NCI-H510A treated with DMSO at 0.1 percent for 48 hours (cell line): ENCODE results near the gene PJA2.

Experiments
- DNase-seq: peaks from one replicate; lab custom pipeline; 2025; lab: John Stamatoyannopoulos, UW

Gene PJA2

DNA sequence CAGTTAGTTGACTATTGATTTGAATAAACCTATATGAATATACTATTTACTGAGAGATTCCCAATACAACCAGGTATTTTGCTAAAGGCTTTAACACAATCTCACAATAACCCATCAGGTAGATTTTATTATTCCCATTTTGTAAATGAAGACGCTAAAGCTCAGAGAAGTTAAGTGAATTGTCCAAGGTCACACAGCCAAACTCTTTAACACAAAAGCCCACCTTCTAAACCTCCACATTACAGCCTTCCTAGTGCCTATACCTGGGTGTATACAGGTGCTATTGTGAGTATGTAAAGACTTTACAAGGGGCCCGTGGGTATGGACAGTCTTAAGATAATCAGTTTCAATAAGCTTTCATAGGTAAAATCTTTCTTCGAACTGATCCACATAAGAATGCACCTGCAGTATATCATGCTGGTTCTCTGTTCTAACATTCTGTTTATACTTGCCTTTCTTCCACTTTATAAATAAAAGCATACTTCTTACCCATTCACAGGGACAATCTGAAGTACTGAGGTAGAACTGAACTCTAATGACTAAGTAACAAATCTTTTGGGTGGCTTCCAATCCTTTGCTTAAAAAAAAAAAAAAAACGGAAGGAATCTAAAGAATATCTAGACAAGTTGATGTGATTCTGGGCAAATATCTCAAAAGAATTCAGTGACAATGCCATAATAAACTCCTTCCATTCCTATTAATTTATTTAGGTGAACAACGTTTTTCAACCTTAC lies 59.1 kb downstream of the PJA2 start:
- no peak for DNase-seq

- no peak for DNase-seq
These were observed 60.4 kb downstream of the PJA2 start for GRCh38 chr5:109349388-109349787.

DNA sequence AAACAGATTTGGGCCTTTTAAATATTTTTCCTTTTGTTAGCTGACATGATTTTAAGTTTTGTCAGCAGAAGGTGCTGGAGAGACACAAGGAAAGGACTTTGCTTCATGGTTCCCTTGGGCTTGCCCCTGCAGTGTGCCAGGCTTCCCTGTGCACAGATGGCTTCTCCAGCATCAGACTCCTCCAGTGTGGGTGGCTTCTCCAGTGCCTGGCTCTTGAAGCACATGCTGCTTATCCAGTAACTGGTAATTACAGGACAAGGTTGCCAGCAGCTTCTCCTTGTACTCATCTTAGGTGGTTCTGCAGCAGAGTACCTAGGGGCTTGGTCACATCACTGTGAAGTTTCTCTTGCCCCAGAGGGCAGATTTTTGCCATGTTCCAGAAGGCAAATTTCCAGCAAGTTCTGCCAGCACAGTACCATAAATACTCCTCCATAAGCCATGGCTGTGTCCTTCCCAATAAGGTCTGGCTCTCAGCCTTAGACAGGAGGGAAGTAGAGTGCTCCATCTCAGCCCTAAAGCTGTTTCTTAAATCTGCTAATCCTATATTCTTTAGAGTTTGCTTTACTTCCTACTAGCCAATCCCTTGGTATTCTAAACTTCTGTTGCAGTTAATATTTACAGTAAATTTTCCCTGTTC lies 62.4 kb downstream of the PJA2 start:
- DNase-seq = no peak

DNA sequence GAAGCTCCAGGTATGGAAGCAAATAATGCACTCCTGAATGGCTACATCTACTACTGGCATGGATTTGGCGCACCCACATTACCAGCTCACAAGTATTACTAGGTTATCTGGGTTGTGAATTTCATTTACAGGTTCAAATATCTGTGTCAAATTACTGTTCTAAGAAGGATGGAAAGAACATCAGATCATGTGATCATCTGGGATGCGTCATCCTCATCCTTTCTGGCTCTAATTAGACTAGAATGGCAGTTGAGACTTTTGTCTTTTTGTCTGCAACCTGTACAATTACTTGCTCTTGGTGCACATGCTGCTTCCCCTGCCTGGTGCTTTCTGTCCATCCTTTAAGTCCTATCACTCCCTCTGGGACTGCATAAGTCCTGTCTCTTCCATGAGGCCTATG lies 64.1 kb downstream of the PJA2 start:
- DNase-seq = no peak

- DNase-seq = no peak
These were observed 69.4 kb downstream of the PJA2 start for GRCh38 chr5:109340351-109340750.

DNA sequence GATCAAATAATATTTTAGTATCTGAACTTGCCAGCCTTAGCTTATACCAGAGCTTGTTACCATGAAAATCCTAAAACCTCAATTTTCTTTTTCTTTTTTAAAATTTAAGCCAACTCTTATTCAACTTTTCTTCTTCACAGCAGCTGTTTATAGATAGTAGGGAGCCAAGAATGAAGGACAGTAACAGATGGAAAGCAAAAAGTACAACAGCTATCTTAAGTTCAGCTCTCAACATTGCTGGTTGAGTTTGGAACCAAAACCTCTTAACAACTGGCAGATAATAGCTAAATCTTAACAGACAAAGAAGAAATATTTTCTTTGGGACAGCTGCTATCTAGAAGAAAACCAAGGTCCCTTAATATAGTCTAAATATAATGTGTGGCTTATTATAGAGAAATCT lies 74.7 kb downstream of the PJA2 start:
- DNase-seq = no peak

GRCh38 chr5:109334056-109334455 lies 75.7 kb downstream of the PJA2 start:
- DNase-seq = no peak

GRCh38 chr5:109329333-109330237 lies 80.2 kb downstream of the PJA2 start:
- no peak for DNase-seq

DNA sequence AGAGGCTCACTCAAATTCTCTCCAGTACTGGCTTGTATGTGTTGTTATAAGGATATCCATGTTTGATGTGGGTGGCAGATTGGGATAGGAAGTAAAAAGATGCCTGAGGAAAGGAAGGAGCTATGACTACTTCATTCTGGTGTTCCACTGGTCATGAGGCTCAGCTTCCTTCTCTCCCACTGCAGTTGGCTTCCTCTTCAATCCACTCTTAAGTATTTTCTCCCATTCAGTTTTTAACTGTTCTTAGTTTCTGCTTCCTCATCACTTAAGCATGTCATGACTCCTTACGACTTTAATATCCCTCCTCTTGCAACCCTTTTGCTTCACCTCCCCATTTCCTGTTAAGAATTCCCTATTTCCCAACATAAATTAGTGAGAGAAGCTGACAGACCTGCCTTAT lies 81.1 kb downstream of the PJA2 start:
- DNase-seq = no peak

DNA sequence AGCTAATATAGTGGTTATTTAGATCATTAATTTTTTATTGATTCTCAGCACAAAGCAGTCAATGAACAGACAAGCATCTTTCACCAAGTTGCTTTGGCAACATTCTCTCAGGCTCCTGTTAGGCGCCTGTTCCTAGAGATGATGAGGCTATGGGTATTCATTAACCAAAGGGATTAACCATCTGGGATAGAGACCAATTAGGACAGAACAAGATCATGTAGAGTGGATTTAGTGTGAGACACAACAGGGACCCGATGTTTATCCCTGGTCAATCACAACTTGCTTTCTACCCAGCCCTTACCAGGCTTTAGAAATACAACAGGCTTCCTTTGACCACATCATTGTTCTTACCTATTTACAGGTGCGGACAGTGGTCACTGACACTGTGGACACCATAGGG lies 82.2 kb downstream of the PJA2 start:
- DNase-seq = no peak

DNA sequence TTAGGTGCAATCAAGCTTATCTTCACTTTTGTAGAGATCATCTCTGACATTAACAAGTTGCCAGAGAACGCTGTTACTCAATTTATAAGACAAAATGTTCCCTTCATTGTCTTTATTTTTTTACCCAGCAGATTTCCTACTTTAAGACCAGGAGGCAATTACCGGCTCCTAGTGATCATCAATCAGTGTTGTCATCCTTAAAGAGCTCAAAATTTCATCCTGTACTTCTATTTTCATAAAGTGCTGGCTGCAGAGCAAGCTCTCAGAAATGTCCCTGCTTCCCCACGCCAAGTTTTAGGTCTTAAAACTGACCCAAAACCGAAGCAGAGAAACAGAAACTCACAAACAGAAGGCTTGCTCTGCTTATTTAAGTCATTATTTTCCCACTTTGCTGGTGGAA lies 82.9 kb downstream of the PJA2 start:
- DNase-seq = no peak

DNA sequence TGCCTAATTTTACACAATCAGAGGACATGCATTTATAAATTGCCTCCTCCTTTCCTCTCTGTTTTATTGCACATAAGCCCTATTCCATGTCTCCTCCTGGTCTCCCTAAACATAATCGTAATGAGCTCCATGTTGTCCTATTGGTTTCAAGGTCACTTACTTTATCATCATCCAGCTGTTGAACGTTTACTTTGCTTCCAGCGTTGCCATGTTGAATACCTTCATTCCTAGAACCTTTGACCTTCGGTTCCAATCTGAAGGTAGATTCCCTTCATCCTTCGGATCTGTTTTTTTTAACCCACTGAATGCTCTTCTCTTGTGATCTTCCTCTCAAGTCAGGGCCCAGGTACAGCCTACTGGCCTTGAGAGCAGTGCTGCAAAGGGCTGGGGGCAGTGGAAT lies 84.3 kb downstream of the PJA2 start:
- no peak for DNase-seq

DNA sequence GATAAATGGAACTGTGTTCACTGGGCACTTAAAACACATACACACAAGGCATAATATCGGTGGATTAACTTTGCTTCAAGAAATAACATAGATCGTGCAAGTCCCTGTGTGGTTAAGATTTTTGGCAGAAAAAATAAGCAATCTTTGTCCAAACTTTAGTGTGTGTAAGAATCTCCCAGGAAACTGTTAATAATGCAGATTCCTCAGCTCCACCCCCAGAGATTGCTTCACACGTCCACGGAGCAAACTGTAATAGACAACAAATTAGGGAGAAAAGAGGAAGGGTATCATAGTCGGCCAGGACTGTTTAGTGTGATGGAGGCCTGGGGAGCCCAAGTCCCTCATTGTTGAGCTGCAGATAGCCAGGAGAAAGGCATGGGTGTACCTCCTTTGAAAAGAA lies 84.8 kb downstream of the PJA2 start:
- no peak for DNase-seq

- no peak for DNase-seq
These were observed 85.4 kb downstream of the PJA2 start for GRCh38 chr5:109324351-109324750.

DNA sequence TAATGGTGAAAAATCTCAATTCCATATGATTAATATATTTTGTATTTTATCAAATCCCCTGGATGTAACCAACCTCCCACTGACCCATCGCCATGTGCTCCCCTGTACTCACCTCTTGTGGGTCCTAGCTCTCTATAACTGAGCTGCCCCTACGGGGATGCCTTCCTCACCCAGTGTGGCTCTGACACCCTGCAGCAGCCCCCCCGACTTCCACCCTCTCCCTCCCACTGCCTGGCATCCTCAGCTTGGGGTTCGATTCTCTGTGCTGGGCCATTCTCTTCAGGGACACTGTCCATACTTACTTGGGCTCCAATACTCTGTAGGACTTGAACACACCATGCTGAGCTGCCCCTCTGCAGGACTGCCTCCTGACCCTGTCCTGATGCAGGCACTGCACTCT lies 87.1 kb downstream of the PJA2 start:
- no peak for DNase-seq

DNA sequence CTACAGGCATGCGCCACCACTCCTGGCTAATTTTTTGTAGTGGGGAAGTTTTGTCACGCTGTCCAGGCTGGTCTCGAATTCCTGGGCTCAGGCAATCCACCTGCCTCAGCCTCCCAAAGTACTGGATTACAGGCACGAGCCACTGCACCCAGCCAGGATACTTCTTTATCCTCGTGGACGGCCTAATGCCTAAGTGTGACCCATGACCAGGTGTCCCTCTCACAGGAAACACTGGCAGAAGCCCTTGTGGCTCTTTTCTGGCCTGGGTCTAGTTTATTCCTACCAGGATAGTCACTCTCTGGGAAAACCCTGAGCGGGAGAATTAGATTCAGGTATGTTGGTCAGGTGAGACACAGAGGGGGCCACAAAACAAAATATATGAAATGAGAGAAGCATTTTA lies 90.4 kb downstream of the PJA2 start:
- no peak for DNase-seq

DNA sequence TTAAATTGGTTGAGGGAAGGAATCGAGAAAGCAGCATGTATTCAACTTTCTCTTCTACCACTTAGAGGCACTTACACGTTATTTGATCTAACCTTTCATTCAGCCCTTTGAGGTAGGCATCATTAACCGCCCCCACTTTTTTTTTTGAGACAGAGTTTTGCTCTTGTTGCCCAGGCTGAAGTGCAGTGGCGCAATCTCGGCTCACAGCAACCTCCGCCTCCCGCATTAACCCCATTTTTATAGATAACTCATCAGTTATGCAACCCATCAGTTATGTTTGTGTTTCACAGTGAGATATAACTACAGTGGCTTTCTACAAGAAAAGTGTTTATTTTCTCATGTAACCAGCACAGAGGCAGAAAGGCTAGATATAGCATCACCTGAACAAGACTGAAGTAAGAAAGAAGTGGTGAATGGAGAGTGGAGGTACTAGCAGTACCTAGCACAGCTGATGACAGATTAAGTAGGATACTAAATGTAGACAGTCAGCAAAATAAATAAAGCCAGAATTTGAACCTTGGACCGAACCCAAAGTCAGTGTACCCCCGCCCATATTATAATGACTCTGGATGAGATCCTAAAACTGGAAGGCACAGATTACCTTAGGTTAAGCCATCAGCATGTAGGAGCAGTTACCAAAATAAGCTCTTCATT lies 91.2 kb downstream of the PJA2 start:
- no peak for DNase-seq

DNA sequence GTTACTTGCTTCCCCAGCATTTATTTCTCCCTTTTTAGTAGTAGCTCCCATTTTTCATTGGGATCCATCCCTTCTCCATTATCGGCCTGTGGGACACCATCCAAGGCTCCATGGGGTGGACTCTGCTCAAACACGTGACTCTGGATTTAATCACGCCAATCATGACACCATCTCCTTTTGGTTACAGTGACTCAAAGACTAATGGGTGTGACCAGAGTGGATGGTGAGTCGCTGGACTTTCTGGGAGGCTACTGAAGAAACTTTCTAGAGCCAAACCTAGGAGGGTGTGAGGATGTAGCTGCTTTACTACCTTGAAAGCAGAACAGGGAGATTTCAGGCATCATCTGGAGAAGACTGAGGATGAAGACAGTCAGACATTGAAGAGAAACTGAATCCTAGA lies 93.1 kb downstream of the PJA2 start:
- DNase-seq = no peak

DNA sequence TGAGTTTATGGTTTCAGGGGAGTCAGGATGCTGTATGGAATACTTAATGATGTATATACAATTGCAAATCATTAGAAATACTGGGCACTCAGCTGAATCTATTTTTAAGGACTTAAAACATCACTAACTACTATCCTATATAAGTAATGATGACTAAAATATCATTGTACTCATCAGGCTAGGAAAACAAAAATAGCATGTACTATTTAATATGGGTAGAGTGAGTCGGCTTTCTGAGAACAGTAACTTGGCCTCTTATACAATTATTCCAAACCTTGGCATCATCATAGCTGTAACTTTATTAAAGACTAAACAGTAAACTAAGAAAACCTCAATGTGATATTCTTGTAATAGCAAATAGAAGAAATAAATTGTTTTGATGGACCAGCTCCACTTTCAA lies 94.5 kb downstream of the PJA2 start:
- no peak for DNase-seq

DNA sequence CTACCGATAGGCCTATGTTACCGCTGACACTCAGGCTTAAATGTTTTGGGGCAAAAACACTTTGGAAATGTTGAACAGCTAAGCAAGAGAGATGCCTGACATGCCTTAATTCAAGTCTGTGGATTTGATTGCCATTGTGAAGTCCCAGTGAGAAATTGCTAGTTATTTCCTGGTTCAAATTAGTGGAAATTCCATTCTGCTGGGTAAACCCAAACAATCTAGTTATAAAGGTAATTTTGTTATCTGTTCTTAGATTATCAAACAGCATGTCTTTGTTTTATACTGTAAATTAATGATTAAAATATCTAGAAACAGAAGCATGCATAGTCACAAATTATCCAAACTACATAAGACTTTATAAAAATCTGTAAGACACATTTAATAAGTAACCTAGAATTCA lies 96.6 kb downstream of the PJA2 start:
- DNase-seq = no peak

DNA sequence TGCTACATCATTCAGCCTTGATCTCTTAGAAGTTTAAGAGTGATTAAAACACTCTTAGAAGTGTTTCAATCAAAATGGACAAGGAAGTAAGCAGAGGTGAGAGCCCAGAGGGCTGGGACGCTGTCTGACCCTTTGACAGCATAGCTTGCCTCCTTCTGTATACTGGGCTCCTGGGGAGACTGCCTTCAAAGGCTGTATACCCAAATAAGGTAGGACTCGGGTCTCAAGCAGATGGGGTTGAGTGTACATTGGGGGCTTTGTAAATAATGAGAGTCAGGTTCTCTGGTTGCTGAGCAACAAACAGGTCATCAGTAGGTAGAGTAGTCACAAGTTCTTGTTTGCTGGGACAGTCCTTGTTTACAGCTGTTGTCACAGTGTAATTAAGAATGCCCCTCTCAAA lies 97.1 kb downstream of the PJA2 start:
- no peak for DNase-seq

DNA sequence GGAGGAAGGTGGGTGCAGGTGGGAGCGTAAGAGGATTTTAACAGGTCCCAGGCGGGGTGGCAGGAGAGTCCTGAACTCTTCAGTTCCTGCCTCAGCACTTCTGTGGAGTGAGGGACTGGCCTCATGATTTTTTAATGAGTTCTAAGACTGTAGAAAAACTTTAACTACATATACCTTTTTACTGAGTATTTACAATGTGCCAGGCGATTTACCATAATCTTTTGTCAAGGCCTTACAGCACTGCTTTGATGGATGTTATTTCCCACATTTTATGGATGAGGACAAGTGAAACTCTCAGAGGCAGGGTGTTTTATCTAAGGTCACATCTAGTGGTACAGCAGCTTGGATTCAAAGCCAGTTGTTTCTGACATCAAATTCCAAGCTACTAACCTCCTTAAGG lies 99.5 kb downstream of the PJA2 start:
- no peak for DNase-seq
